Measurements from ENCODE around the gene DYNC1LI1.

- no peak for TF ChIP-seq CTCF (IDR thresholded peaks at IDR 0.05)
- no peak for TF ChIP-seq EZH2 (IDR thresholded peaks at IDR 0.05; ENCODE audit: borderline replicate concordance, insufficient read depth, low read depth, low read length, poor library complexity, severe bottlenecking)
Observed at GRCh38 chr3:32498992-32499391, 71.7 kb downstream of the DYNC1LI1 start.

All from B cell (primary cell).